SK-N-SH (cell line): ENCODE data around the gene ACBD6. TPM values are rescaled to one million over a fixed set of nuclear protein-coding genes. Genes with fewer than 3 reads are reported as not detected.

Source experiments
- CTCF ChIA-PET: fragments of 300-600, 350-600 bp; formaldehyde crosslinking; extraction: SDS; loops from one replicate; lab custom pipeline; 2021; lab: Yijun Ruan, JAX
- POLR2A ChIA-PET: fragments of 350-600 bp; sonication (Branson Sonifier 250); formaldehyde crosslinking; extraction: SDS; loops from one replicate; lab custom pipeline; 2020; ENCODE audit warnings: antibody characterized with exemption, inconsistent platforms; lab: Yijun Ruan, JAX
- DNase-seq: peaks from one replicate; pipeline ENCODE4 v3.0.0; 2012
- H2AFZ ChIP-seq: fragments of 200-600 bp; sonication (generic); 2 replicates; pipeline ENCODE4 v1.8.1; 2016; ENCODE audit warnings: antibody characterized with exemption, mild to moderate bottlenecking, low read depth
- H3F3A ChIP-seq: fragments of 200-600 bp; sonication (generic); replicated peaks from 2 replicates; pipeline ENCODE3; 2016; ENCODE audit warnings: antibody characterized with exemption, mild to moderate bottlenecking; ENCODE audit not compliant: insufficient read depth
- H3K27ac ChIP-seq, 2 experiments: fragments of 200-500 bp in 1 of 2; fragments of 200-600 bp in 1 of 2; sonication (Bioruptor generic) in 1 of 2; sonication (generic), shearing (Covaris generic) in 1 of 2; 2 replicates each; pipeline versions ENCODE4 v1.5.1 to v1.6.1; 2014 to 2016; ENCODE audit warnings: low read depth in 2 of 2, inconsistent platforms in 1 of 2, low read length in 1 of 2, mild to moderate bottlenecking in 1 of 2, mixed read lengths in 1 of 2
- H3K27me3 ChIP-seq: fragments of 200-600 bp; sonication (generic), shearing (Covaris generic); 2 replicates; pipeline ENCODE4 v1.6.1; 2016; ENCODE audit warnings: mixed run types; ENCODE audit not compliant: insufficient read depth
- H3K36me3 ChIP-seq, 2 experiments: fragments of 200-500 bp in 1 of 2; fragments of 200-600 bp in 1 of 2; sonication (Bioruptor generic) in 1 of 2; sonication (generic) in 1 of 2; replicated peaks in 1 of 2; 2 replicates each; pipeline versions ENCODE3 to v1.5.1; 2014 to 2016; ENCODE audit warnings: low read length in 1 of 2, mild to moderate bottlenecking in 1 of 2; ENCODE audit not compliant: insufficient read depth in 2 of 2, control insufficient read depth in 1 of 2
- H3K4me1 ChIP-seq, 2 experiments: fragments of 200-500 bp in 1 of 2; fragments of 200-600 bp in 1 of 2; sonication (Bioruptor generic) in 1 of 2; sonication (generic), shearing (Covaris generic) in 1 of 2; 2 replicates each; pipeline versions ENCODE4 v1.5.1 to v1.6.1; 2014 to 2016; ENCODE audit warnings: low read depth in 1 of 2, low read length in 1 of 2, mixed run types in 1 of 2; ENCODE audit not compliant: insufficient read depth in 2 of 2, control insufficient read depth in 1 of 2
- H3K4me2 ChIP-seq: fragments of 200-600 bp; sonication (generic), shearing (Covaris generic); 2 replicates; pipeline ENCODE4 v1.6.1; 2017; ENCODE audit warnings: mixed run types
- H3K4me3 ChIP-seq, 2 experiments: fragments of 200-500 bp in 1 of 2; fragments of 200-600 bp in 1 of 2; sonication (Bioruptor generic) in 1 of 2; sonication (generic), shearing (Covaris generic) in 1 of 2; 2 replicates each; pipeline versions ENCODE4 v1.5.1 to v1.8.1; 2014 to 2016; ENCODE audit warnings: low read depth in 2 of 2, inconsistent platforms in 1 of 2, low read length in 1 of 2, mild to moderate bottlenecking in 1 of 2, mixed read lengths in 1 of 2, moderate library complexity in 1 of 2
- H3K79me2 ChIP-seq: fragments of 200-600 bp; sonication (generic); 2 replicates; pipeline ENCODE4 v1.8.1; 2017; ENCODE audit warnings: mild to moderate bottlenecking; ENCODE audit not compliant: insufficient read depth
- H3K9ac ChIP-seq: fragments of 200-600 bp; sonication (generic); 2 replicates; pipeline ENCODE4 v1.6.1; 2017; ENCODE audit warnings: mixed run types
- H3K9me2 ChIP-seq: fragments of 200-600 bp; sonication (generic); 2 replicates; pipeline ENCODE4 v1.6.1; 2017; ENCODE audit warnings: mixed run types
- H3K9me3 ChIP-seq: fragments of 200-600 bp; sonication (generic); 2 replicates; pipeline ENCODE4 v1.6.1; 2017; ENCODE audit warnings: mixed run types, mild to moderate bottlenecking, moderate library complexity
- H4K20me1 ChIP-seq: fragments of 200-600 bp; sonication (generic); 2 replicates; pipeline ENCODE4 v1.6.1; 2017; ENCODE audit warnings: mild to moderate bottlenecking, mixed run types; ENCODE audit not compliant: insufficient read depth
- CHD2 ChIP-seq: fragments of 150-350 bp; IDR thresholded peaks from 2 replicates; pipeline ENCODE4 v1.6.1; 2018; ENCODE audit warnings: low read length; ENCODE audit not compliant: partially characterized antibody
- ELF1 ChIP-seq: IDR thresholded peaks from 2 replicates; pipeline ENCODE4 v1.4.0; 2012
- EP300 ChIP-seq, 2 experiments: IDR thresholded peaks; 2 replicates each; pipeline versions ENCODE4 v1.4.0 to v1.6.1; 2012; ENCODE audit warnings: borderline replicate concordance in 1 of 2, low read depth in 1 of 2, low read length in 1 of 2
- FOSL2 ChIP-seq: IDR thresholded peaks from 2 replicates; pipeline ENCODE4 v1.4.0; 2012; ENCODE audit warnings: low read depth, mild to moderate bottlenecking, moderate library complexity, borderline replicate concordance
- FOXJ3 ChIP-seq: sonication (generic); formaldehyde crosslinking; IDR thresholded peaks from 2 replicates; pipeline ENCODE4 v1.5.1; 2020; ENCODE audit warnings: mild to moderate bottlenecking, missing genetic modification reagents
- FOXM1 ChIP-seq: IDR thresholded peaks from 2 replicates; pipeline ENCODE4 v1.4.0; 2012; ENCODE audit warnings: low read depth, mild to moderate bottlenecking
- GABPA ChIP-seq: IDR thresholded peaks from 2 replicates; pipeline ENCODE4 v1.4.0; 2012; ENCODE audit warnings: low read depth, mild to moderate bottlenecking
- IRF3 ChIP-seq: fragments of 150-350 bp; IDR thresholded peaks from 2 replicates; pipeline ENCODE4 v1.6.1; 2016; ENCODE audit warnings: mild to moderate bottlenecking, low read depth, low read length
- MEF2A ChIP-seq: IDR thresholded peaks from 2 replicates; pipeline ENCODE4 v1.4.0; 2012; ENCODE audit warnings: low read depth, borderline replicate concordance
- MXI1 ChIP-seq: IDR thresholded peaks from 2 replicates; pipeline ENCODE4 v1.6.1; 2012; ENCODE audit warnings: mild to moderate bottlenecking, low read depth, low read length, improper control_type of control experiment
- NFIC ChIP-seq: IDR thresholded peaks from 2 replicates; pipeline ENCODE4 v1.4.0; 2012; ENCODE audit warnings: borderline replicate concordance
- RFX5 ChIP-seq: IDR thresholded peaks from 2 replicates; pipeline ENCODE4 v1.6.1; 2012; ENCODE audit warnings: mild to moderate bottlenecking, improper control_type of control experiment, low read length
- RXRA ChIP-seq: IDR thresholded peaks from 2 replicates; pipeline ENCODE4 v1.4.0; 2012; ENCODE audit warnings: low read depth, mild to moderate bottlenecking, borderline replicate concordance
- WGBS: methylation state at CpG from one replicate; pipeline ENCODE4 v1.1.6; 2017; ENCODE audit warnings: low lambda C conversion rate; 5-methylcytosine and 5-hydroxymethylcytosine counted together
- polyA plus RNA-seq, 3 experiments: library from polyadenylated mRNA; depleted of rRNA; stranded (reverse); fragments of >200 nt; gene quantifications; 2 replicates each; pipeline ENCODE4 v1.2.3, GENCODE V29; 2012
- TF ChIP-seq, protein P1 (sequence below): IDR thresholded peaks from 2 replicates; pipeline ENCODE4; 2012

ACBD6 gene
- polyA plus RNA-seq, 1 of the 3 experiments (the other 2 are of a cell fraction): 60.9 TPM

DNA sequence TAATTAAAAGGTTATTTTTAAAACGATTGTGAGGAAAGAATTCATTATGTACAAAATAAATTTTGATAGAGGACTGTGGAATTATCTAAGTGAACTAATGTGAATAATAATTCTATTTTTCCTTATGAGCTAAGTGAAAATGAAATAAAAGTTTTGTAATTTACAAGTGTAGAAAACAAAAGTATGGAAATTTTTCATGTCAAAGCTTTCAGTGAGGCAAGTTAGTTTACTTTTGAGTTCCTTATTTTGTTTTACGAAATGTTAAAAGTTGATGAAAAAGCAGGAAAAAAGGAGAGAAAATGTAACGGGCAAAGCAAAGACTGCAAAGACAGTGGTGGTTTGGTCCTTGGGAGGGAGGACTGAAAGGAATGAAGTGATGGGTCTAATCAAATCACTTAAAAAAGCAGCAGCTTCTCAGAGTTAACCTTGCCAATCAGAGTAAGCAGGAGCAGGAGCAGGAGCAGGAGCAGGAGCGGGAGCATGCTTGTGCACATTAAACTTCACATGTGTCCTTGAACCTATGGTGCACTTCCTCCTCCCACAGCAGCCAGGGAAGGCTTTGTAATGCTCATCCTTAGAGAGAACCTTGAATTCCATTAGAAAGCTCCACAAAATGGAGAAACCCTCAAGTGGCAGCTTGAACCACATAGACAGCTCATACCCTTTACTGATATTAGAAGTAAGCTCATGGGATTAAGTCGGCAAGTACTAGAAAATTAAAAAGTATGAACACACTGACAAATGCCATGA is 139.0 kb downstream of the ACBD6 start:
- Histone ChIP-seq H3F3A (peaks cover 3% of the 10 kb centered on the region), H4K20me1 (no peaks in the 10 kb centered on the region; the same call in 1 of the 2 replicates), H3K9me2 (no peaks in the 10 kb centered on the region), H3K27ac (no peak overlapping the region), H3K27me3 (no peaks in the 10 kb centered on the region), H3K9me3 (no peaks in the 10 kb centered on the region), H3K36me3 (peaks cover 0 to 6% of the 10 kb centered on the region in 2 experiments), H3K4me1 (peaks cover 8% of the 10 kb centered on the region in 2 experiments; a peak in 3 of 4 replicates), H3K4me2 (no peak overlapping the region), H3K9ac (no peak overlapping the region), H2AFZ (no peak overlapping the region), H3K79me2 (no peaks in the 10 kb centered on the region; the same call in 1 of the 2 replicates), H3K4me3 (no peak overlapping the region)
- DNase-seq: no peak
- CTCF ChIA-PET: interaction anchor here (1.0 to 1.7 kb wide), 5 partner anchors 24 to 185 kb away, joined by 3 read pairs; no protein-coding TSS in a partner anchor
- POLR2A ChIA-PET: no interaction called here
- 97% methylated on average over 5 of the region's 5 CpGs for WGBS
- TF ChIP-seq MEF2A (no peak), NFIC (no peak), RFX5 (no peak), GABPA (no peak), EP300 (IDR thresholded peaks at IDR 0.05; ENCODE audit: borderline replicate concordance in 1 of 2, low read depth in 1 of 2, low read length in 1 of 2) (no peak), IRF3 (no peak)

GRCh38 chr1:180360333-180361075 is 141.9 kb downstream of the ACBD6 start:
- no peak overlapping the region for H3K4me3 ChIP-seq
- H2AFZ ChIP-seq: no peak overlapping the region
- H4K20me1 ChIP-seq: no peaks in the 10 kb centered on the region
- WGBS: 89% methylated on average over 3 of the region's 3 CpGs
- no peaks in the 10 kb centered on the region; the same call in 1 of the 2 replicates for H3K79me2 ChIP-seq
- TF ChIP-seq FOXJ3 (CRISPR knock-in tag) (no peak), MXI1 (no peak), FOSL2 (no peak), MEF2A (no peak), FOXM1 (no peak), ELF1 (no peak), CHD2 (no peak), RXRA (no peak)
- TF ChIP-seq, protein P1, sequence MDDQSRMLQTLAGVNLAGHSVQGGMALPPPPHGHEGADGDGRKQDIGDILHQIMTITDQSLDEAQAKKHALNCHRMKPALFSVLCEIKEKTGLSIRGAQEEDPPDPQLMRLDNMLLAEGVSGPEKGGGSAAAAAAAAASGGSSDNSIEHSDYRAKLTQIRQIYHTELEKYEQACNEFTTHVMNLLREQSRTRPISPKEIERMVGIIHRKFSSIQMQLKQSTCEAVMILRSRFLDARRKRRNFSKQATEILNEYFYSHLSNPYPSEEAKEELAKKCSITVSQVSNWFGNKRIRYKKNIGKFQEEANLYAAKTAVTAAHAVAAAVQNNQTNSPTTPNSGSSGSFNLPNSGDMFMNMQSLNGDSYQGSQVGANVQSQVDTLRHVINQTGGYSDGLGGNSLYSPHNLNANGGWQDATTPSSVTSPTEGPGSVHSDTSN: no peak
- H3K27ac ChIP-seq: no peak overlapping the region
- DNase-seq: no peak
- POLR2A ChIA-PET: no interaction called here
- no peaks in the 10 kb centered on the region for H3K36me3 ChIP-seq
- H3F3A ChIP-seq: no peaks in the 10 kb centered on the region
- H3K9me3 ChIP-seq: no peaks in the 10 kb centered on the region
- H3K4me2 ChIP-seq: no peak overlapping the region
- H3K9ac ChIP-seq: no peak overlapping the region
- H3K9me2 ChIP-seq: no peaks in the 10 kb centered on the region
- peaks cover 4 to 8% of the 10 kb centered on the region in 2 experiments; a peak in 3 of 4 replicates for H3K4me1 ChIP-seq
- H3K27me3 ChIP-seq: no peaks in the 10 kb centered on the region
- CTCF ChIA-PET: no interaction called here
